GM12878 (cell line): ENCODE results near the gene RAPGEF6. TPM values are rescaled to one million over a fixed set of nuclear protein-coding genes. Genes with fewer than 3 reads are reported as not detected.

ENCODE experiments used
- ATF2 ChIP-seq: IDR thresholded peaks from 2 replicates; pipeline ENCODE4 v1.6.1; 2012; ENCODE audit warnings: low read length, inconsistent platforms
- ATF7 ChIP-seq: fragments of 450-650 bp; IDR thresholded peaks from 2 replicates; pipeline ENCODE4 v1.6.1; 2016; ENCODE audit warnings: low read depth, mild to moderate bottlenecking
- CBX5 ChIP-seq: sonication (generic); IDR thresholded peaks from 2 replicates; pipeline ENCODE4 v1.6.1; 2016; ENCODE audit warnings: low read depth, moderate library complexity, mild to moderate bottlenecking, inconsistent platforms
- CHD2 ChIP-seq: IDR thresholded peaks from 2 replicates; pipeline ENCODE4 v1.6.1; 2011; ENCODE audit warnings: low read depth, low read length, improper control_type of control experiment, borderline replicate concordance
- CREM ChIP-seq: IDR thresholded peaks from 2 replicates; pipeline ENCODE4 v1.6.1; 2014; ENCODE audit warnings: antibody characterized with exemption, low read depth
- MLLT1 ChIP-seq: fragments of 450-650 bp; IDR thresholded peaks from 2 replicates; pipeline ENCODE4 v1.6.1; 2016; ENCODE audit warnings: mild to moderate bottlenecking
- MYB ChIP-seq: fragments of 150-350 bp; IDR thresholded peaks from 2 replicates; pipeline ENCODE4 v1.6.1; 2014; ENCODE audit warnings: mild to moderate bottlenecking, low read depth, low read length, borderline replicate concordance
- NFIC ChIP-seq: IDR thresholded peaks from 2 replicates; pipeline ENCODE4 v1.6.1; 2012; ENCODE audit warnings: low read depth, mild to moderate bottlenecking, inconsistent platforms, low read length, moderate library complexity
- NFYB ChIP-seq: IDR thresholded peaks from 2 replicates; pipeline ENCODE4 v1.6.1; 2011; ENCODE audit warnings: low read depth, mild to moderate bottlenecking, low read length, improper control_type of control experiment, moderate library complexity; ENCODE audit not compliant: insufficient read depth
- PKNOX1 ChIP-seq: fragments of 450-650 bp; IDR thresholded peaks from 2 replicates; pipeline ENCODE4 v1.6.1; 2016; ENCODE audit warnings: mild to moderate bottlenecking
- POLR2AphosphoS2 ChIP-seq: IDR thresholded peaks from 2 replicates; pipeline ENCODE4 v1.6.1; 2011; ENCODE audit warnings: low read depth, mild to moderate bottlenecking, low read length, improper control_type of control experiment, moderate library complexity
- PRDM15 ChIP-seq: fragments of 450-650 bp; formaldehyde crosslinking; IDR thresholded peaks from 2 replicates; pipeline ENCODE4 v1.4.0; 2020; ENCODE audit warnings: mild to moderate bottlenecking, moderate library complexity
- RAD51 ChIP-seq: fragments of 450-650 bp; IDR thresholded peaks from 2 replicates; pipeline ENCODE4 v1.6.1; 2016; ENCODE audit warnings: moderate library complexity, mild to moderate bottlenecking, inconsistent platforms
- RUNX3 ChIP-seq: IDR thresholded peaks from 2 replicates; pipeline ENCODE4 v1.6.1; 2012; ENCODE audit warnings: low read length, inconsistent platforms
- SP1 ChIP-seq: IDR thresholded peaks from one replicate; pipeline ENCODE4 v1.6.1; 2011; ENCODE audit warnings: low read depth, low read length
- SUZ12 ChIP-seq: fragments of 200-600 bp; sonication (generic); IDR thresholded peaks from one replicate; pipeline ENCODE4 v1.6.1; 2018; ENCODE audit warnings: antibody characterized with exemption, mild to moderate bottlenecking; ENCODE audit not compliant: unreplicated experiment
- TARDBP ChIP-seq: IDR thresholded peaks from 2 replicates; pipeline ENCODE4 v1.6.1; 2016; ENCODE audit warnings: borderline replicate concordance
- TBL1XR1 ChIP-seq: IDR thresholded peaks from 2 replicates; pipeline ENCODE4 v1.6.1; 2012; ENCODE audit warnings: low read depth, low read length, improper control_type of control experiment
- USF1 ChIP-seq: IDR thresholded peaks from 2 replicates; pipeline ENCODE4 v1.6.1; 2011; ENCODE audit warnings: borderline replicate concordance, low read depth, mild to moderate bottlenecking, moderate library complexity, mixed read lengths, low read length; ENCODE audit not compliant: insufficient read depth; ENCODE audit errors: extremely low read length
- ZBTB33 ChIP-seq: fragments of 450-650 bp; IDR thresholded peaks from 2 replicates; pipeline ENCODE4 v1.6.1; 2017; ENCODE audit warnings: mild to moderate bottlenecking
- ZNF384 ChIP-seq: IDR thresholded peaks from 2 replicates; pipeline ENCODE4 v1.6.1; 2012; ENCODE audit warnings: low read depth, mild to moderate bottlenecking, low read length, improper control_type of control experiment, borderline replicate concordance
- ZSCAN29 ChIP-seq: fragments of 450-650 bp; IDR thresholded peaks from 2 replicates; pipeline ENCODE4 v1.6.1; 2017; ENCODE audit warnings: mild to moderate bottlenecking, moderate library complexity
- polyA plus RNA-seq, 11 experiments: library from polyadenylated mRNA; depleted of rRNA in 4 of 11; unstranded in 6 of 11; stranded (reverse) in 5 of 11; fragments of >200 nt; fragmentation: Nextera tagmentation in 4 of 11; fragmentation: Illumina TruSeq in 1 of 11; extraction: Ambion mirVana in 4 of 11; extraction: Trizol in 1 of 11; gene quantifications; 1 replicate in 1 of 11; 2 replicates in 10 of 11; pipeline versions ENCODE4 v1.2.1 to v1.2.3, GENCODE V29; 2011 to 2016; ENCODE audit warnings: inconsistent platforms in 2 of 11, missing spikeins in 2 of 11, low read depth in 1 of 11
- total RNA-seq, 4 experiments: library from RNA; depleted of rRNA in 3 of 4; stranded (reverse); fragments of >200 nt in 3 of 4; fragmentation: Illumina TruSeq in 1 of 4; extraction: Trizol in 1 of 4; gene quantifications; 2 replicates each; pipeline versions ENCODE4 v1.2.1 to v1.2.3, GENCODE V29; 2013 to 2021

RAPGEF6 gene
- total and polyA plus RNA-seq, 10 of the 15 experiments (the other 5 are each of a cell fraction or from before 2014, with no cell fraction given): 2.9 to 24.0 (median 14.2) TPM

GRCh38 chr5:131416729-131417128 is 218.3 kb downstream of the RAPGEF6 start (continued):
- TF ChIP-seq ZBTB33 (no peak), PKNOX1 (no peak), CHD2 (no peak), ZSCAN29 (no peak), RUNX3 (peak; percentile 93), CREM (no peak), TARDBP (no peak), MYB (no peak), ATF7 (peak; percentile 48; the same call in 1 of the 2 replicates), NFIC (peak; percentile 21; the same call in 1 of the 2 replicates), CBX5 (no peak), MLLT1 (no peak), PRDM15 (CRISPR knock-in tag) (no peak), SP1 (no peak), USF1 (no peak), SUZ12 (no peak), NFYB (no peak), ATF2 (no peak), TBL1XR1 (no peak), POLR2AphosphoS2 (no peak), ZNF384 (no peak), RAD51 (no peak)
